Measurements from ENCODE around the gene STARD13.

STARD13 gene

DNA sequence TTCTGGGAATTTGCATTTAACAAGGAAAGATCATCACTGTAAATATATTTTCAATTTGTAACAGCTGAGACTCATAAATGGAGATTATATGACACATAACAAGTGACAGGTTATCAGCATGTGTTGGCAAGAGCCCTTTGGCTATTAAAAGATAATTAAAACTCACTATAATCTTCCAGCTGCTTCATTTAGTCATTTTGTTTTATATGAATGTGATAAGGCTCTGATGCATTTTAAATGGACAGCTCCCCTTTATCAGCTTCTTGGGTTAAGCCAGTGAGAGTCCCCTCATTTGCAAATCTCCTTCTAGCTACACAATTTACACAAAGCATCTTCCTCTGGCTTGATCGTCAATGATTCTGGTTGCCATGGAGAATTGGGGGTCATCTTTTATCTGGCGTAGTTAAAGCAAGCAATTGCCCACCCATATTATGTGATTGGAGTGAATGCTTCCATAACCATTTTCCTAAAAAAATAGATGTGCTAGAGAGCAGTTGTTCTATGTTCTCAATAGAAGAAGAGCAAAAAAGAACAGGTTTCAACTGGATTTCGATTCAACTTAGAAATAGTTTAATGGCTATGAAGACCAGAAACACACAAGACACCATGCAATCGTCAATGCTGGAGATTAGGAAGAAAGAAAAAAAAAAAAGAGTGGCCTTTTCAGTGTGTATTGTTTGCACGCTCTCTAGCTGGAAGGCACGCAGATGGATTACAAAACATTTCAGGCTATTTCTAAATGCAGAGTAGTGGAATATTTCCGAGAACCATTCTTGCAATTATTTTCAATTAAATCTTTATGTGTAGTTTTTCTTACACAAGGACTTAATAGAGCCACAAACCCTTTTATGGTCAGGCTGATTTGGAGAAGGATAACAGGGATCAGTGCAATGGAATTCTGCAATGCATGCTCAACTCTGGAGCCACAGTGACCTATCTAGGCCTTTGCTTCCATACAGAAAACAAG is 27.4 kb downstream of the STARD13 start:
- Histone ChIP-seq H3K4ac (ENCODE audit: low read depth, low read length) (peak overlapping the region; percentile 72), H2BK120ac (ENCODE audit: low read depth, low read length) (no peak overlapping the region), H3K27ac (ENCODE audit: low read depth, low read length) (no peak overlapping the region), H3K23ac (ENCODE audit: low read length) (no peak overlapping the region), H4K5ac (ENCODE audit: low read length) (no peak overlapping the region), H3K36me3 (ENCODE audit: control insufficient read depth, insufficient read depth, low read length) (no peaks in the 10 kb centered on the region), H2BK5ac (ENCODE audit: low read length) (no peak overlapping the region), H3K79me2 (ENCODE audit: control insufficient read depth, insufficient read depth, low read length) (no peaks in the 10 kb centered on the region), H3K4me2 (ENCODE audit: low read length) (no peak overlapping the region), H2BK15ac (replicated peaks; ENCODE audit: low read depth) (no peak overlapping the region), H3K4me1 (ENCODE audit: control insufficient read depth, low read depth, low read length) (peaks cover 3% of the 10 kb centered on the region), H3K27me3 (ENCODE audit: insufficient read depth, low read length, poor library complexity) (no peaks in the 10 kb centered on the region), H3K9ac (ENCODE audit: low read length) (no peak overlapping the region), H3K56ac (ENCODE audit: low read length) (no peak overlapping the region), H4K8ac (ENCODE audit: low read depth, low read length) (no peak overlapping the region), H3K79me1 (ENCODE audit: low read length) (no peaks in the 10 kb centered on the region), H3K18ac (ENCODE audit: low read length) (no peak overlapping the region), H2AK5ac (ENCODE audit: low read length) (peak overlapping the region; percentile 25), H3K4me3 (ENCODE audit: low read length) (no peak overlapping the region)
- DNase-seq: no peak
- no CpG with 5 or more reads among the region's 7 CpGs for WGBS (ENCODE audit: extremely low coverage, insufficient coverage, low lambda C conversion rate)

DNA sequence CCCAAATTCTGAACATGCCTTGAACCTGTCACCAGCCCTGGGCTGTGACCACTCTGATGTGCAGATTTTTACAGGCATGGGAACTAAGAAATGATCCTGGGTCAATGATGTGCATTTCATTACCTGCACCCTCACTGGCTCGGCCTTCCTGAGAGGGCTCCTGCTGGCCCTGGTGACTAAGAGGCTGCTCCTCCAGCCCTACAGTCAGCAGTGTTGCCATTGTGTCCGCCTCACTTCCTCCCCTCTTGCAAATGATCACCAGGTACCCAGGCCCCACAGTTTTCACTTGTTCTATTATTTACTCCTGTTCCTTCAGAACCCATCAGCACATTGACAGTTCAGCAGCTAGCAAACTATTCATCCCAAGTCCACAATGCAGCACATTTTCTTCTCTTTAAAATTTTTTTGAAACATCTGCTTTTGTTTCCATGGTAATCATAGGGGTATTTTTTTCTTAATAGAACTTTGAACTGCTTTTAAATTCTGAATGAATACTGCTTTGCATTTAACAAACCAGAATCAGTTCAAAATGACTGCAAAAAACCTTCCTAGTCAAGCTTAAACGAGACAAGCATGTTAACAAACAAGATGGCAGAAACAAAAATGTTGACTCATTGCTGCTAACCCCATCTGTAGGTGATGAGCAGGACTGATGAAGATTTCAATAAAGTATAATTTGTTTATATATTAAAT is 29.3 kb downstream of the STARD13 start:
- no peak overlapping the region for H3K56ac ChIP-seq (ENCODE audit: low read length)
- no peak overlapping the region for H4K8ac ChIP-seq (ENCODE audit: low read depth, low read length)
- H3K9ac ChIP-seq (ENCODE audit: low read length): no peak overlapping the region
- H2BK120ac ChIP-seq (ENCODE audit: low read depth, low read length): no peak overlapping the region
- no peak overlapping the region for H3K4me2 ChIP-seq (ENCODE audit: low read length)
- no peak overlapping the region for H3K18ac ChIP-seq (ENCODE audit: low read length)
- no peak overlapping the region for H3K4ac ChIP-seq (ENCODE audit: low read depth, low read length)
- no peak overlapping the region for H4K5ac ChIP-seq (ENCODE audit: low read length)
- no peak for DNase-seq
- H3K36me3 ChIP-seq (ENCODE audit: control insufficient read depth, insufficient read depth, low read length): no peaks in the 10 kb centered on the region
- H2AK5ac ChIP-seq (ENCODE audit: low read length): peak overlapping the region; percentile 25
- no peak overlapping the region for H2BK5ac ChIP-seq (ENCODE audit: low read length)
- no peaks in the 10 kb centered on the region for H3K79me1 ChIP-seq (ENCODE audit: low read length)
- peaks cover 2% of the 10 kb centered on the region for H3K4me1 ChIP-seq (ENCODE audit: control insufficient read depth, low read depth, low read length)
- no peaks in the 10 kb centered on the region for H3K79me2 ChIP-seq (ENCODE audit: control insufficient read depth, insufficient read depth, low read length)
- H3K4me3 ChIP-seq (ENCODE audit: low read length): no peak overlapping the region
- no peak overlapping the region for H3K27ac ChIP-seq (ENCODE audit: low read depth, low read length)
- H3K23ac ChIP-seq (ENCODE audit: low read length): no peak overlapping the region
- H2BK15ac ChIP-seq (replicated peaks; ENCODE audit: low read depth): no peak overlapping the region
- WGBS (ENCODE audit: extremely low coverage, insufficient coverage, low lambda C conversion rate): no CpG with 5 or more reads among the region's 3 CpGs
- H3K27me3 ChIP-seq (ENCODE audit: insufficient read depth, low read length, poor library complexity): no peaks in the 10 kb centered on the region

DNA sequence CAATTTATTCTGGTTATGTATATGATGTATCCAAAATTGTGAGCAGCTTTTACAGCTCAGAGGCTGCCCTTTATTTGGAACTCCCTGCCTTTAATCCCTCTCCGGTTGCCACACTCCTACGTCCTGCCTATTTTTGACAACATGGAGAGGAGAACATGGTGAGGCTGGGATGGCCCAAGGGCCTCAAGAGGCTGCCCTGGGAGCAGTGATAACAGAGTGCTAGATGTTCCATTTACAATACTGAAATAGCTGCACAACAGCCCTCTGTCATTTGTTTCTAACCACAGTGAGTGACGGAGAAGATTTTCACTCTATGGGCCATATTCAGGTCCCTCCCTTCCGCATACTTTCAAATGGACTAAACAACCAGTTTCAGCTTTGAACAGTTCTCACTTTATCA is 33.4 kb downstream of the STARD13 start:
- Histone ChIP-seq H2BK120ac (ENCODE audit: low read depth, low read length) (no peak overlapping the region), H3K36me3 (ENCODE audit: control insufficient read depth, insufficient read depth, low read length) (no peaks in the 10 kb centered on the region), H3K4ac (ENCODE audit: low read depth, low read length) (no peak overlapping the region), H2AK5ac (ENCODE audit: low read length) (no peak overlapping the region), H2BK5ac (ENCODE audit: low read length) (no peak overlapping the region), H3K27ac (ENCODE audit: low read depth, low read length) (no peak overlapping the region), H4K5ac (ENCODE audit: low read length) (no peak overlapping the region), H3K27me3 (ENCODE audit: insufficient read depth, low read length, poor library complexity) (no peaks in the 10 kb centered on the region), H3K79me1 (ENCODE audit: low read length) (no peaks in the 10 kb centered on the region), H2BK15ac (replicated peaks; ENCODE audit: low read depth) (no peak overlapping the region), H3K4me1 (ENCODE audit: control insufficient read depth, low read depth, low read length) (peaks cover 2% of the 10 kb centered on the region), H3K79me2 (ENCODE audit: control insufficient read depth, insufficient read depth, low read length) (no peaks in the 10 kb centered on the region), H3K23ac (ENCODE audit: low read length) (no peak overlapping the region), H3K4me3 (ENCODE audit: low read length) (no peak overlapping the region), H3K9ac (ENCODE audit: low read length) (no peak overlapping the region), H3K56ac (ENCODE audit: low read length) (no peak overlapping the region), H3K4me2 (ENCODE audit: low read length) (no peak overlapping the region), H4K8ac (ENCODE audit: low read depth, low read length) (no peak overlapping the region), H3K18ac (ENCODE audit: low read length) (no peak overlapping the region)
- no peak for DNase-seq
- WGBS (ENCODE audit: extremely low coverage, insufficient coverage, low lambda C conversion rate): no CpG with 5 or more reads among the region's 4 CpGs

DNA sequence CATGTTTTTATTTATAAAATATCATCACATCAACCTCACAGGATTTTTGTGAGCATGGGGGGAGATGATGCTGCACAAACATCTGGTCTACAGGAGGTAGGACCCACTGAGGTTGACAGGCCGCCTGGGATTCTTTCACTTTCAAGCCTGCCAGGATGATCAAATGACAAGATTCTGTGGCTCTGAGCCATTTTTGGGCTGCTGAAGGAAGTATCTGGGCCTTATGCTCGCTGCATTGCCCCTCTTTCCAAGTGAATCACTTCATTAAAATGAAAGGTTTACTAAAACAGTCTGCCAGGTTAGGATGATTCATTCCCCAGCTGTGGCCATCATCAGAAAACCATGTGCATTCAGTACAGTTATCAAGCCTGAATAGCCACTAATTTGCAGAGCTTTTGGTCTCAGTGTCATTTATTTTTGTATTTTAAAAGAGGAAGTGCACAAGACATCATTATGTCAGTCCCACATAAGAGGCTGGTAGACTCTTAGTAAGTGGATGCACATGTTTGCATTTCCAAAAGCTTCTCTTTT is 34.4 kb downstream of the STARD13 start:
- H3K79me1 ChIP-seq (ENCODE audit: low read length): no peaks in the 10 kb centered on the region
- peaks cover under 1% of the 10 kb centered on the region for H3K4me1 ChIP-seq (ENCODE audit: control insufficient read depth, low read depth, low read length)
- no peak overlapping the region for H4K5ac ChIP-seq (ENCODE audit: low read length)
- no peak overlapping the region for H3K27ac ChIP-seq (ENCODE audit: low read depth, low read length)
- no peaks in the 10 kb centered on the region for H3K27me3 ChIP-seq (ENCODE audit: insufficient read depth, low read length, poor library complexity)
- no peak overlapping the region for H2AK5ac ChIP-seq (ENCODE audit: low read length)
- no peak overlapping the region for H2BK15ac ChIP-seq (replicated peaks; ENCODE audit: low read depth)
- no peak overlapping the region for H3K4me3 ChIP-seq (ENCODE audit: low read length)
- no peak overlapping the region for H3K23ac ChIP-seq (ENCODE audit: low read length)
- no CpG with 5 or more reads among the region's 2 CpGs for WGBS (ENCODE audit: extremely low coverage, insufficient coverage, low lambda C conversion rate)
- no peak overlapping the region for H2BK120ac ChIP-seq (ENCODE audit: low read depth, low read length)
- H3K18ac ChIP-seq (ENCODE audit: low read length): no peak overlapping the region
- H3K4me2 ChIP-seq (ENCODE audit: low read length): no peak overlapping the region
- no peaks in the 10 kb centered on the region for H3K79me2 ChIP-seq (ENCODE audit: control insufficient read depth, insufficient read depth, low read length)
- H3K4ac ChIP-seq (ENCODE audit: low read depth, low read length): no peak overlapping the region
- H3K9ac ChIP-seq (ENCODE audit: low read length): no peak overlapping the region
- H3K56ac ChIP-seq (ENCODE audit: low read length): no peak overlapping the region
- H3K36me3 ChIP-seq (ENCODE audit: control insufficient read depth, insufficient read depth, low read length): no peaks in the 10 kb centered on the region
- H2BK5ac ChIP-seq (ENCODE audit: low read length): no peak overlapping the region
- DNase-seq: no peak
- H4K8ac ChIP-seq (ENCODE audit: low read depth, low read length): no peak overlapping the region

DNA sequence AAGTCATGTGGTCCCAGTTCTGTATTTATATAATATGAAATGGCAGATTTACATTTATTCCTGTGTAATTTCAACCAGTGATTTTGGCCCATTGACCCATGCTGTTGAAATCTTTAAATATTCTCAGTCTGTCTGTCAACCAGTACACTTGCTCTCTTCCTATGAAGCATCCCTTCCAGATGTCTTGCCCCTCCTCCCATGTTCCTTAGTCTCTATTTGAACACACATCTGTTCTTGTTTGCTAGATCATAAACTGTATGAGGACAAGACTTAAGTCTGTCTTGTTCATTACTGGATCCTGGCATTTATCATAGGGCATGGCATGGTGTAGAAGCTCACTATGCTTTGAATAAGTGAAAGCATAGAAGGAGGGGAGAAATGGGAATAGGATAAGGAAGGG is 34.9 kb downstream of the STARD13 start:
- H2BK15ac ChIP-seq (replicated peaks; ENCODE audit: low read depth): no peak overlapping the region
- no peak overlapping the region for H2BK120ac ChIP-seq (ENCODE audit: low read depth, low read length)
- H3K27ac ChIP-seq (ENCODE audit: low read depth, low read length): no peak overlapping the region
- no peaks in the 10 kb centered on the region for H3K79me1 ChIP-seq (ENCODE audit: low read length)
- H2AK5ac ChIP-seq (ENCODE audit: low read length): no peak overlapping the region
- no peak overlapping the region for H3K23ac ChIP-seq (ENCODE audit: low read length)
- H3K4ac ChIP-seq (ENCODE audit: low read depth, low read length): no peak overlapping the region
- no peaks in the 10 kb centered on the region for H3K36me3 ChIP-seq (ENCODE audit: control insufficient read depth, insufficient read depth, low read length)
- H3K56ac ChIP-seq (ENCODE audit: low read length): no peak overlapping the region
- no peaks in the 10 kb centered on the region for H3K79me2 ChIP-seq (ENCODE audit: control insufficient read depth, insufficient read depth, low read length)
- no peak overlapping the region for H3K4me3 ChIP-seq (ENCODE audit: low read length)
- H4K5ac ChIP-seq (ENCODE audit: low read length): peak overlapping the region; percentile 27
- no peak for DNase-seq
- no peak overlapping the region for H3K4me2 ChIP-seq (ENCODE audit: low read length)
- H2BK5ac ChIP-seq (ENCODE audit: low read length): no peak overlapping the region
- H4K8ac ChIP-seq (ENCODE audit: low read depth, low read length): no peak overlapping the region
- no peak overlapping the region for H3K18ac ChIP-seq (ENCODE audit: low read length)
- no peaks in the 10 kb centered on the region for H3K4me1 ChIP-seq (ENCODE audit: control insufficient read depth, low read depth, low read length)
- H3K9ac ChIP-seq (ENCODE audit: low read length): no peak overlapping the region
- no peaks in the 10 kb centered on the region for H3K27me3 ChIP-seq (ENCODE audit: insufficient read depth, low read length, poor library complexity)
